ENCODE measurements around the gene CNST. TPM values are rescaled to one million over a fixed set of nuclear protein-coding genes. Genes with fewer than 3 reads are reported as not detected.
A peak's percentile ranks its signal among the peaks of the same experiment; 100 is the strongest.

CNST gene
- total and polyA plus RNA-seq, 2 of the 13 experiments (the other 11 are each of a cell fraction or from before 2014, with no cell fraction given), result 6.3 to 12.4 TPM

DNA sequence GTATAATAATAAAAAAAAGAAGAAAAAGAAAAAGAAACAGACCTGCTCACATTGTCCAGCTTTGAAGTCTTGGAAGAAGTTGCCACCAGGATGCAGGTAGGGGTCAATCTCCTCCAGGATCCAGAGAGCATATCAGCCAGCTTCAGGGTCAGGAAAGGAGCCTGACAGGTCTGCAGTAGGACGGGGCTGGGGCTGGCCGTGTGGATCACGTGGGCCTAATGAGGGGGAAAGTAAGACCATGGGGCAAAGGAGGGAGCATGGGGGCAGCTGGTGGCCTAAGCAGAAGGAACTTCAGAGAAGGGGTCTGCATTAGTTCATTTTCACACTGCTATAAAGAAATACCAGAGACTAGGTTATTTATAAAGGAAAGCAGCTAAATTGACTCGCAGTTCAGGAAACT is 39.9 kb upstream of the CNST start (continued):
- no peak for TF ChIP-seq ATF7-NPFF (CRISPR knock-in tag; IDR thresholded peaks at IDR 0.05; ENCODE audit: low read depth)

DNA sequence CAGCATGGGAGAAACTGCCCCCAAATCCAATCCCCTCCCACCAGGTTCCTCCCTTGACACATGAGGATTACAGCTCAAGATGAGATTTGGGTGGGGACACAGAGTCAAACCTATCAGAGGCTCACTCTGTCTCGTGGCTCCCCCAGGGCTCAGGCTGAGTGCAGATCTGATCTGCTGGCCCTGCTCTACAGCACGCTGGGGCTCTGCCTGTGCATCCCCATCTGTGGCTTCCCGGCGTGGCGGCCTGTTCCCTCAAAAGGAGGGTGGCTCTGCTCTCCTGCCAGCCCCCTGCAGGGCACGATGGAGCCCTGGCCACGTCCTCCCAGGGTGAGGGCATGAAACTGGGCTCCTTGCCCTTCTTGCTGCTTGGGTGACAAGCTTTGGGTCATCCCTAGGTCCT is 39.3 kb upstream of the CNST start:
- FAIRE-seq, result no peak
- peak; percentile 63 for ATAC-seq
- Histone ChIP-seq H3K36me3 (replicated peaks in 1 of 2; ENCODE audit: control insufficient read depth in 1 of 2, insufficient read depth in 2 of 2, low read length in 2 of 2) (no peaks in the 10 kb centered on the region), H4K20me1 (ENCODE audit: insufficient read depth, low read length) (no peaks in the 10 kb centered on the region), H3K4me1 (ENCODE audit: insufficient read depth, low read length) (peaks cover 30% of the 10 kb centered on the region), H3K4me3 (replicated peaks in 1 of 3; ENCODE audit: insufficient read depth in 1 of 3, low read depth in 2 of 3, low read length in 3 of 3) (peak overlapping the region in 2 of 3 experiments; percentile 29 to 57; a peak in 4 of 6 replicates), H2AFZ (ENCODE audit: low read length) (no peak overlapping the region), H3K9ac (ENCODE audit: insufficient read depth, low read depth, low read length) (no peak overlapping the region; the same call in 1 of the 2 replicates), H3K27me3 (ENCODE audit: control insufficient read depth in 1 of 2, insufficient read depth in 2 of 2, low read length in 2 of 2) (peaks cover 3 to 4% of the 10 kb centered on the region in 2 experiments; a peak in 2 of 5 replicates), H3K4me2 (ENCODE audit: low read depth, low read length) (peak overlapping the region; percentile 63), H3K27ac (ENCODE audit: extremely low read length, insufficient read depth, low read length) (no peak overlapping the region), H3K79me2 (ENCODE audit: insufficient read depth, low read length) (no peaks in the 10 kb centered on the region), H3K9me3 (ENCODE audit: low read length) (peaks cover 14% of the 10 kb centered on the region)
- ChIA-PET POLR2A (interaction anchor here (2.3 kb wide), 1 partner anchor 15 kb away, joined by 5 read pairs; no protein-coding TSS in a partner anchor), CTCF (ENCODE audit: low intra/inter-chr PET ratio, low total read pairs) (no interaction called here)
- no peak for DNase-seq (ENCODE audit: low spot score)
- intact Hi-C loops (cut with micrococcal nuclease; ENCODE audit: unreplicated experiment), result no loop called here
- BruUV-seq (replicated peaks), result no TSS peak
- in situ Hi-C loops (cut with HindIII; ENCODE audit: extremely low pct_ligation_motif_present, low pct_unique_long_range_greater_than_20kb), result no loop called here
- 20% methylated on average over 3 of the region's 7 CpGs for WGBS (ENCODE audit: low lambda C conversion rate)
- TF ChIP-seq ZNF564 (CRISPR knock-in tag; IDR thresholded peaks at IDR 0.05) (no peak), TARDBP (CRISPR knock-in tag; IDR thresholded peaks at IDR 0.05) (no peak), GATAD2A (CRISPR knock-in tag; IDR thresholded peaks at IDR 0.05) (no peak), XRCC5 (optimal IDR thresholded peaks at IDR 0.05; ENCODE audit: low read length) (no peak), SMYD3 (CRISPR knock-in tag; IDR thresholded peaks at IDR 0.05) (no peak), ZNF124 (CRISPR knock-in tag; IDR thresholded peaks at IDR 0.05) (no peak), NFRKB (IDR thresholded peaks at IDR 0.05) (no peak), FLYWCH1 (CRISPR knock-in tag; IDR thresholded peaks at IDR 0.05) (no peak), ZNF652 (CRISPR knock-in tag; IDR thresholded peaks at IDR 0.05; ENCODE audit: borderline replicate concordance, low read depth) (no peak), ZFY (CRISPR knock-in tag; IDR thresholded peaks at IDR 0.05) (no peak), ZNF549 (CRISPR knock-in tag; IDR thresholded peaks at IDR 0.05) (no peak), IRX3 (CRISPR knock-in tag; IDR thresholded peaks at IDR 0.05; ENCODE audit: borderline replicate concordance, low read depth) (no peak)
- TF ChIP-seq, protein P1, sequence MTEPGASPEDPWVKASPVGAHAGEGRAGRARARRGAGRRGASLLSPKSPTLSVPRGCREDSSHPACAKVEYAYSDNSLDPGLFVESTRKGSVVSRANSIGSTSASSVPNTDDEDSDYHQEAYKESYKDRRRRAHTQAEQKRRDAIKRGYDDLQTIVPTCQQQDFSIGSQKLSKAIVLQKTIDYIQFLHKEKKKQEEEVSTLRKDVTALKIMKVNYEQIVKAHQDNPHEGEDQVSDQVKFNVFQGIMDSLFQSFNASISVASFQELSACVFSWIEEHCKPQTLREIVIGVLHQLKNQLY (CRISPR knock-in tag; IDR thresholded peaks at IDR 0.05), result no peak
- TF ChIP-seq, protein P2, sequence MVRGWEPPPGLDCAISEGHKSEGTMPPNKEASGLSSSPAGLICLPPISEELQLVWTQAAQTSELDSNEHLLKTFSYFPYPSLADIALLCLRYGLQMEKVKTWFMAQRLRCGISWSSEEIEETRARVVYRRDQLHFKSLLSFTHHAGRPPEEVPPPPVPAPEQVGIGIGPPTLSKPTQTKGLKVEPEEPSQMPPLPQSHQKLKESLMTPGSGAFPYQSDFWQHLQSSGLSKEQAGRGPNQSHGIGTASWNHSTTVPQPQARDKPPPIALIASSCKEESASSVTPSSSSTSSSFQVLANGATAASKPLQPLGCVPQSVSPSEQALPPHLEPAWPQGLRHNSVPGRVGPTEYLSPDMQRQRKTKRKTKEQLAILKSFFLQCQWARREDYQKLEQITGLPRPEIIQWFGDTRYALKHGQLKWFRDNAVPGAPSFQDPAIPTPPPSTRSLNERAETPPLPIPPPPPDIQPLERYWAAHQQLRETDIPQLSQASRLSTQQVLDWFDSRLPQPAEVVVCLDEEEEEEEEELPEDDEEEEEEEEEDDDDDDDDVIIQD (CRISPR knock-in tag; IDR thresholded peaks at IDR 0.05; ENCODE audit: low read depth), result no peak

Measured in HepG2 (cell line).